Suprapubic skin (tissue), 4 donors: ENCODE data around the gene CAMTA1.

Source experiments
- CTCF ChIP-seq, 2 donors: fragments of 200-600 bp in 1 of 2; fragments of 450-650 bp in 1 of 2; sonication (generic) in 1 of 2; IDR thresholded peaks; one replicate each; pipeline ENCODE4 v1.5.1; 2016 to 2019; ENCODE audit warnings: antibody characterized with exemption in 2 of 2, mild to moderate bottlenecking in 1 of 2, moderate library complexity in 1 of 2
- POLR2A ChIP-seq, 2 donors: fragments of 450-650 bp; IDR thresholded peaks; one replicate each; pipeline ENCODE4 v1.6.1; 2017; ENCODE audit warnings: antibody characterized with exemption in 2 of 2, mild to moderate bottlenecking in 2 of 2, moderate library complexity in 2 of 2
- POLR2AphosphoS5 ChIP-seq, 3 donors: sonication (generic); formaldehyde crosslinking; IDR thresholded peaks; one replicate each; pipeline ENCODE4 v1.6.1; 2017; ENCODE audit warnings: antibody characterized with exemption in 3 of 3

- TF ChIP-seq CTCF (IDR thresholded peaks at IDR 0.05) (no peak), POLR2AphosphoS5 (IDR thresholded peaks at IDR 0.05) (no peak), POLR2A (IDR thresholded peaks at IDR 0.05) (no peak)
These were observed 322.0 kb downstream of the CAMTA1 start for GRCh38 chr1:7107109-7107830.
